Esophagus muscularis mucosa (tissue), 3 donors: Measurements from ENCODE around the gene MYO16.

Experiments used
- CTCF ChIP-seq, 3 experiments: fragments of 200-600 bp in 2 of 3; fragments of 450-650 bp in 1 of 3; sonication (generic) in 2 of 3; IDR thresholded peaks; one replicate each; pipeline ENCODE4 v1.5.1; 2017 to 2019; ENCODE audit warnings: antibody characterized with exemption in 3 of 3, mild to moderate bottlenecking in 2 of 3, moderate library complexity in 1 of 3
- EP300 ChIP-seq: sonication (generic); formaldehyde crosslinking; IDR thresholded peaks from one replicate; pipeline ENCODE4 v1.6.1; 2017; ENCODE audit warnings: antibody characterized with exemption

DNA sequence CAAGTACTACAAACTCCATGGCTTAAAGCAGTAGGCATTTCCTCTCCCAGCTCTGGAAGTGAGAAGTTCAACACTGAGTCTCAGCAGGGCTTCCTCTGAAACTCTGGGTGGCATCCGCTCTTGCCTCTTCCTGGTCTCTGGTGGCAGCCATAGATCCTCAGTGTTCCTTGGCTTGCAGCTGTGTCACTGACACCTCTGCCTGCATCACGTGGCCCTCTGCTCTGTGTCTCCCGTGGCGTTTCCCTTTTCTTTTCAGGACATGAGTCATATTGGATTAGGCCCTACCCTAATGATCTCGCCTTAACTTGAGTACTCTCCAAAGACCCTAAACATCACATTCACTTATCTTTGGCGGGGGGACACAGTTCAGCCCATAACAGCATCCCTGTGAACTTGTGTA, 466.7 kb downstream of the MYO16 start:
- TF ChIP-seq CTCF (IDR thresholded peaks at IDR 0.05) (no peak), EP300 (no peak)
